ENCODE data around the gene KIF2A. TPM values are rescaled to one million over a fixed set of nuclear protein-coding genes. Genes with fewer than 3 reads are reported as not detected.
"Not testable (repeated sequence)": the region's sequence is repeated elsewhere in the genome, so short reads cannot be mapped to it uniquely, and the experiment has no call there.

The KIF2A gene
- total RNA-seq, 2 experiments from 2014 or later: 50.3 to 90.7 TPM

GRCh38 chr5:62291829-62292228 is 14.2 kb upstream of the KIF2A start:
- TF ChIP-seq CTCF (conservative IDR thresholded peaks at IDR 0.05; ENCODE audit: low read length): peak; percentile 40; the same call in 1 of the 2 replicates
- H3K27ac ChIP-seq (ENCODE audit: low read depth, low read length, poor library complexity, severe bottlenecking); H3K4me1 ChIP-seq (ENCODE audit: insufficient read depth, low read length, poor library complexity, severe bottlenecking); H3K79me2 ChIP-seq (ENCODE audit: insufficient read depth, low read depth, low read length); H3K4me3 ChIP-seq (ENCODE audit: low read depth, low read length, poor library complexity, severe bottlenecking); BruUV-seq (replicated peaks); H4K20me1 ChIP-seq (ENCODE audit: insufficient read depth, low read length); CTCF ChIA-PET (ENCODE audit: unreplicated experiment); POLR2A ChIA-PET; H3K9me2 ChIP-seq (ENCODE audit: insufficient read depth, low read length); intact Hi-C loops (cut with micrococcal nuclease; ENCODE audit: unreplicated experiment); H3K36me3 ChIP-seq (ENCODE audit: insufficient read depth, low read length); H3K9me3 ChIP-seq (ENCODE audit: low read length): not testable (repeated sequence)
- peak overlapping the region; percentile 41; the same call in 1 of the 2 replicates for H2AFZ ChIP-seq (ENCODE audit: low read length)
- peak overlapping the region; percentile 44 for H3K4me2 ChIP-seq (ENCODE audit: low read length)
- peak; percentile 57 for DNase-seq (ENCODE audit: low spot score)

- no peak overlapping the region for H3K27ac ChIP-seq (ENCODE audit: low read depth, low read length, poor library complexity, severe bottlenecking)
- H4K20me1 ChIP-seq (ENCODE audit: insufficient read depth, low read length): no peaks in the 10 kb centered on the region
- no peak for DNase-seq (ENCODE audit: low spot score)
- no peak overlapping the region for H3K4me3 ChIP-seq (ENCODE audit: low read depth, low read length, poor library complexity, severe bottlenecking)
- no peak overlapping the region for H2AFZ ChIP-seq (ENCODE audit: low read length)
- no peak for TF ChIP-seq CTCF (conservative IDR thresholded peaks at IDR 0.05; ENCODE audit: low read length)
- TF ChIP-seq EZH2phosphoT487 (IDR thresholded peaks at IDR 0.05; ENCODE audit: borderline replicate concordance, low read depth, low read length): no peak
- POLR2A ChIA-PET: interaction anchor here (0.6 to 1.7 kb wide), 5 partner anchors 12 to 237 kb away, joined by 3 to 4 read pairs (median 3); partner anchors contain the start of gene DIMT1
- intact Hi-C loops (cut with micrococcal nuclease; ENCODE audit: unreplicated experiment): no loop called here
- no peaks in the 10 kb centered on the region for H3K36me3 ChIP-seq (ENCODE audit: insufficient read depth, low read length)
- H3K9me3 ChIP-seq (ENCODE audit: low read length): no peaks in the 10 kb centered on the region
- BruUV-seq (replicated peaks): no TSS peak
- H3K79me2 ChIP-seq (ENCODE audit: insufficient read depth, low read depth, low read length): no peaks in the 10 kb centered on the region
- H3K4me2 ChIP-seq (ENCODE audit: low read length): no peak overlapping the region
- H3K4me1 ChIP-seq (ENCODE audit: insufficient read depth, low read length, poor library complexity, severe bottlenecking): no peaks in the 10 kb centered on the region
- no peaks in the 10 kb centered on the region for H3K9me2 ChIP-seq (ENCODE audit: insufficient read depth, low read length)
- CTCF ChIA-PET (ENCODE audit: unreplicated experiment): no interaction called here
These were observed 9.0 kb upstream of the KIF2A start for GRCh38 chr5:62296998-62297397.

DNA sequence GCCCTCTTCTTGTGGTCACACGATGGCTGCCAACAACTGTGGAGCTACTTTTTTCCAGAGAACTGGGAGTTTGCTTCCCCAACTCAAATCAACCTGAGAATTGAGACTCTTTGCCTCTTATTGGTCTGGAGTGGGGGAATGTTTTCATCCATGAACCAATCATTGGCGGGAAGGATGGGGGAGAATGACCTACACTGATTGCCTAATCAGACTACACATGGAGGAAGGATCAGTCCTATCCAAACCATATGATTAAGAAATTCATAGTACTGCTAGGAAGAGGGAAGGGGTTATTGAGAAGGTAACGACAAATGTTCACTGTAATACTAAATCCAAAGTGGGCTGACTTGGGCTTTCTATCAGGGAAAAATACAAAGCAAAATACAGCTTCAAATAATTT is 7.9 kb upstream of the KIF2A start:
- no peak overlapping the region for H3K27ac ChIP-seq (ENCODE audit: low read depth, low read length, poor library complexity, severe bottlenecking)
- TF ChIP-seq CTCF (conservative IDR thresholded peaks at IDR 0.05; ENCODE audit: low read length) (no peak), EZH2phosphoT487 (IDR thresholded peaks at IDR 0.05; ENCODE audit: borderline replicate concordance, low read depth, low read length) (no peak)
- H3K4me1 ChIP-seq (ENCODE audit: insufficient read depth, low read length, poor library complexity, severe bottlenecking): no peaks in the 10 kb centered on the region
- no peak for DNase-seq (ENCODE audit: low spot score)
- no peaks in the 10 kb centered on the region for H3K9me3 ChIP-seq (ENCODE audit: low read length)
- ChIA-PET POLR2A (interaction anchor here (0.5 to 1.7 kb wide), 5 partner anchors 12 to 197 kb away, joined by 3 to 6 read pairs (median 3); partner anchors contain the start of gene DIMT1), CTCF (ENCODE audit: unreplicated experiment) (no interaction called here)
- no peak overlapping the region for H3K4me2 ChIP-seq (ENCODE audit: low read length)
- H3K36me3 ChIP-seq (ENCODE audit: insufficient read depth, low read length): no peaks in the 10 kb centered on the region
- intact Hi-C loops (cut with micrococcal nuclease; ENCODE audit: unreplicated experiment): no loop called here
- no peak overlapping the region for H3K4me3 ChIP-seq (ENCODE audit: low read depth, low read length, poor library complexity, severe bottlenecking)
- H3K79me2 ChIP-seq (ENCODE audit: insufficient read depth, low read depth, low read length): no peaks in the 10 kb centered on the region
- no peaks in the 10 kb centered on the region for H3K9me2 ChIP-seq (ENCODE audit: insufficient read depth, low read length)
- no peaks in the 10 kb centered on the region for H4K20me1 ChIP-seq (ENCODE audit: insufficient read depth, low read length)
- BruUV-seq (replicated peaks): no TSS peak
- H2AFZ ChIP-seq (ENCODE audit: low read length): no peak overlapping the region

Measured in OCI-LY7 (cell line).